ENCODE data around the gene FIBCD1. TPM values are rescaled to one million over a fixed set of nuclear protein-coding genes. Genes with fewer than 3 reads are reported as not detected.

FIBCD1 gene
- polyA plus RNA-seq, 1 of the 3 experiments (the other 2 are of a cell fraction): 1.3 TPM

DNA sequence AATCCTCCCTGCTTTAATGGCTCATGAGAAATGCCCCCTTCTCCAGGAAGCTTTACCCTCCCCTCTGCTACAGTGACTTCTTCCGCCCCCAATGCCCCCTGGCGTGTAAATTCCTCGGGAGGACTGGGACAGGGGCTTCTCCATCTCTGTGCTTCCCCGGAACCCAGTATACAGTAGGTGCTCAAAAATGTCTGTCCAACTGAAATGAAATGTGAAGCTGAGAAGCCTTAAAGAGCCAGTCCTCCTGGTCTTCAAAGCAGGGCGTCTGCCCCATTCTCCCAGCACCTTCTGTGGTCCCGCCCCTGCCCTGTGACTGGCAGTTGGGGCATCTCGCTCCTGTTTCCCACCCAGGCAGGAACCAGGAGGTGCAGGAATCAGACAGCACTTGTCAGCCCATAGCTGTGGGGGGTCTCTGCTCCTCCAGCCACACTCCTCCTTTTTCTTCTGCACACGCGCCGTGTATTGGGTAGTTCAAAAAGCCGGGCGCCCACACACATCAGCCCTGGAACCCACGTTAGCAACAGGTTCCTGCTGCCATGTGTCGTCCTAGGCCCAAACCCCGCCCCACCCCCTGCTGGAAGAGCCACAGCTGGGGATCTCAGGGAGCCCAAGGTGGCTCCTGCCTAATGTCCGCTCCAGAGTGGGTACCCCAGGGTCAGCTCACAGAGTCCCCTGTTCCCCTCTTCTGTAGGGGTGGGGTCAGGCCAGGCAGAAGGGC is 16.0 kb downstream of the FIBCD1 start:
- WGBS (ENCODE audit: low lambda C conversion rate): 82% methylated on average over 12 of the region's 16 CpGs
- Histone ChIP-seq H4K20me1 (ENCODE audit: insufficient read depth) (no peaks in the 10 kb centered on the region), H3K4me2 (no peak overlapping the region), H3K36me3 (replicated peaks in 1 of 2; ENCODE audit: control insufficient read depth in 1 of 2, insufficient read depth in 2 of 2, low read length in 1 of 2) (no peaks in the 10 kb centered on the region), H3K9me2 (no peaks in the 10 kb centered on the region), H3K27me3 (ENCODE audit: insufficient read depth) (no peaks in the 10 kb centered on the region; the same call in 1 of the 2 replicates), H2AFZ (ENCODE audit: low read depth) (no peak overlapping the region), H3K4me1 (ENCODE audit: control insufficient read depth in 1 of 2, insufficient read depth in 2 of 2, low read depth in 1 of 2, low read length in 1 of 2) (peaks cover under 1 to 2% of the 10 kb centered on the region in 2 experiments; a peak in 2 of 4 replicates), H3K4me3 (ENCODE audit: low read depth in 2 of 2, low read length in 1 of 2) (no peak overlapping the region), H3K79me2 (ENCODE audit: insufficient read depth) (no peaks in the 10 kb centered on the region), H3K9ac (no peak overlapping the region), H3K9me3 (no peaks in the 10 kb centered on the region), H3F3A (replicated peaks; ENCODE audit: insufficient read depth) (no peaks in the 10 kb centered on the region), H3K27ac (ENCODE audit: low read depth in 2 of 2, low read length in 1 of 2) (no peak overlapping the region)
- ChIA-PET CTCF (interaction anchor here (1.2 kb wide), 1 partner anchor 222 kb away, joined by 4 read pairs; no protein-coding TSS in a partner anchor), POLR2A (no interaction called here)
- DNase-seq: no peak
- TF ChIP-seq RXRA (IDR thresholded peaks at IDR 0.05; ENCODE audit: borderline replicate concordance, low read depth) (no peak), FOXJ3 (CRISPR knock-in tag; IDR thresholded peaks at IDR 0.05) (no peak), PBX3 (IDR thresholded peaks at IDR 0.05) (no peak), USF1 (IDR thresholded peaks at IDR 0.05; ENCODE audit: borderline replicate concordance, low read depth) (no peak), MEF2A (IDR thresholded peaks at IDR 0.05; ENCODE audit: borderline replicate concordance, low read depth) (no peak), RAD21 (IDR thresholded peaks at IDR 0.05; ENCODE audit: low read length) (no peak), EP300 (IDR thresholded peaks at IDR 0.05; ENCODE audit: borderline replicate concordance in 1 of 2, low read depth in 1 of 2, low read length in 1 of 2) (no peak), GATA2 (CRISPR knock-in tag; IDR thresholded peaks at IDR 0.05) (no peak), YY1 (IDR thresholded peaks at IDR 0.05; ENCODE audit: low read depth) (no peak), MAX (IDR thresholded peaks at IDR 0.05; ENCODE audit: low read depth) (no peak), POLR2AphosphoS5 (IDR thresholded peaks at IDR 0.05; ENCODE audit: low read depth, low read length) (no peak), EZH2phosphoT487 (IDR thresholded peaks at IDR 0.05; ENCODE audit: borderline replicate concordance, low read depth) (no peak), IRF3 (IDR thresholded peaks at IDR 0.05; ENCODE audit: low read depth, low read length) (no peak), TCF12 (IDR thresholded peaks at IDR 0.05) (no peak), TAF1 (IDR thresholded peaks at IDR 0.05; ENCODE audit: borderline replicate concordance, low read depth, low read length) (no peak), NFIC (IDR thresholded peaks at IDR 0.05; ENCODE audit: borderline replicate concordance) (no peak)
- TF ChIP-seq, protein P1, sequence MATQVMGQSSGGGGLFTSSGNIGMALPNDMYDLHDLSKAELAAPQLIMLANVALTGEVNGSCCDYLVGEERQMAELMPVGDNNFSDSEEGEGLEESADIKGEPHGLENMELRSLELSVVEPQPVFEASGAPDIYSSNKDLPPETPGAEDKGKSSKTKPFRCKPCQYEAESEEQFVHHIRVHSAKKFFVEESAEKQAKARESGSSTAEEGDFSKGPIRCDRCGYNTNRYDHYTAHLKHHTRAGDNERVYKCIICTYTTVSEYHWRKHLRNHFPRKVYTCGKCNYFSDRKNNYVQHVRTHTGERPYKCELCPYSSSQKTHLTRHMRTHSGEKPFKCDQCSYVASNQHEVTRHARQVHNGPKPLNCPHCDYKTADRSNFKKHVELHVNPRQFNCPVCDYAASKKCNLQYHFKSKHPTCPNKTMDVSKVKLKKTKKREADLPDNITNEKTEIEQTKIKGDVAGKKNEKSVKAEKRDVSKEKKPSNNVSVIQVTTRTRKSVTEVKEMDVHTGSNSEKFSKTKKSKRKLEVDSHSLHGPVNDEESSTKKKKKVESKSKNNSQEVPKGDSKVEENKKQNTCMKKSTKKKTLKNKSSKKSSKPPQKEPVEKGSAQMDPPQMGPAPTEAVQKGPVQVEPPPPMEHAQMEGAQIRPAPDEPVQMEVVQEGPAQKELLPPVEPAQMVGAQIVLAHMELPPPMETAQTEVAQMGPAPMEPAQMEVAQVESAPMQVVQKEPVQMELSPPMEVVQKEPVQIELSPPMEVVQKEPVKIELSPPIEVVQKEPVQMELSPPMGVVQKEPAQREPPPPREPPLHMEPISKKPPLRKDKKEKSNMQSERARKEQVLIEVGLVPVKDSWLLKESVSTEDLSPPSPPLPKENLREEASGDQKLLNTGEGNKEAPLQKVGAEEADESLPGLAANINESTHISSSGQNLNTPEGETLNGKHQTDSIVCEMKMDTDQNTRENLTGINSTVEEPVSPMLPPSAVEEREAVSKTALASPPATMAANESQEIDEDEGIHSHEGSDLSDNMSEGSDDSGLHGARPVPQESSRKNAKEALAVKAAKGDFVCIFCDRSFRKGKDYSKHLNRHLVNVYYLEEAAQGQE (IDR thresholded peaks at IDR 0.05; ENCODE audit: low read depth, low read length): no peak
